ENCODE results near the gene NOTCH3. TPM values are rescaled to one million over a fixed set of nuclear protein-coding genes. Genes with fewer than 3 reads are reported as not detected.

NOTCH3 gene
- total RNA-seq, 1 experiment from 2014 or later = 39.4 TPM

GRCh38 chr19:15241259-15241910, 40.6 kb upstream of the NOTCH3 start:
- Histone ChIP-seq H4K20me1 (ENCODE audit: insufficient read depth) (no peaks in the 10 kb centered on the region), H3K4me2 (ENCODE audit: low read length) (no peak overlapping the region), H3K9me3 (ENCODE audit: control insufficient read depth in 1 of 2, insufficient read depth in 1 of 2, low read depth in 1 of 2, low read length in 2 of 2) (no peaks in the 10 kb centered on the region), H3K27me3 (ENCODE audit: insufficient read depth, low read length) (no peaks in the 10 kb centered on the region), H3K9ac (ENCODE audit: low read length) (no peak overlapping the region), H3K4me3 (replicated peaks in 1 of 2; ENCODE audit: low read depth in 1 of 2, low read length in 2 of 2) (no peak overlapping the region), H3K4me1 (ENCODE audit: control insufficient read depth in 1 of 2, insufficient read depth in 2 of 2, low read length in 2 of 2) (no peaks in the 10 kb centered on the region), H3K9me2 (ENCODE audit: insufficient read depth) (no peaks in the 10 kb centered on the region), H3K36me3 (ENCODE audit: control insufficient read depth in 1 of 2, insufficient read depth in 2 of 2, low read length in 2 of 2) (peaks cover 0 to 4% of the 10 kb centered on the region in 2 experiments; a peak in 1 of 4 replicates), H3K27ac (ENCODE audit: low read depth, low read length) (no peak overlapping the region), H3K79me2 (ENCODE audit: insufficient read depth, low read length) (no peaks in the 10 kb centered on the region), H2AFZ (ENCODE audit: low read depth, low read length, poor library complexity, severe bottlenecking) (no peak overlapping the region)
- DNase-seq (ENCODE audit: low read depth, low spot score) = no peak
- CTCF ChIA-PET = no interaction called here
- ATAC-seq = no peak
- TF ChIP-seq POLR2AphosphoS5 (IDR thresholded peaks at IDR 0.05; ENCODE audit: low read depth, low read length) = no peak
- TF ChIP-seq RAD21 (IDR thresholded peaks at IDR 0.05; ENCODE audit: low read depth) = no peak
- TF ChIP-seq MAX (IDR thresholded peaks at IDR 0.05) = no peak
- no peak for TF ChIP-seq JUND (IDR thresholded peaks at IDR 0.05)
- TF ChIP-seq REST (IDR thresholded peaks at IDR 0.05; ENCODE audit: low read depth) = no peak
- TF ChIP-seq ELF1 (IDR thresholded peaks at IDR 0.05; ENCODE audit: borderline replicate concordance, low read depth) = no peak
- TF ChIP-seq, protein P1, sequence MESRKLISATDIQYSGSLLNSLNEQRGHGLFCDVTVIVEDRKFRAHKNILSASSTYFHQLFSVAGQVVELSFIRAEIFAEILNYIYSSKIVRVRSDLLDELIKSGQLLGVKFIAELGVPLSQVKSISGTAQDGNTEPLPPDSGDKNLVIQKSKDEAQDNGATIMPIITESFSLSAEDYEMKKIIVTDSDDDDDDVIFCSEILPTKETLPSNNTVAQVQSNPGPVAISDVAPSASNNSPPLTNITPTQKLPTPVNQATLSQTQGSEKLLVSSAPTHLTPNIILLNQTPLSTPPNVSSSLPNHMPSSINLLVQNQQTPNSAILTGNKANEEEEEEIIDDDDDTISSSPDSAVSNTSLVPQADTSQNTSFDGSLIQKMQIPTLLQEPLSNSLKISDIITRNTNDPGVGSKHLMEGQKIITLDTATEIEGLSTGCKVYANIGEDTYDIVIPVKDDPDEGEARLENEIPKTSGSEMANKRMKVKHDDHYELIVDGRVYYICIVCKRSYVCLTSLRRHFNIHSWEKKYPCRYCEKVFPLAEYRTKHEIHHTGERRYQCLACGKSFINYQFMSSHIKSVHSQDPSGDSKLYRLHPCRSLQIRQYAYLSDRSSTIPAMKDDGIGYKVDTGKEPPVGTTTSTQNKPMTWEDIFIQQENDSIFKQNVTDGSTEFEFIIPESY (IDR thresholded peaks at IDR 0.05; ENCODE audit: extremely low read depth, insufficient replicate concordance, low read length) = no peak
- no peak for TF ChIP-seq ZNF274 (IDR thresholded peaks at IDR 0.05; ENCODE audit: low read depth, low read length)
- TF ChIP-seq SRF (IDR thresholded peaks at IDR 0.05; ENCODE audit: low read depth) = no peak
- TF ChIP-seq YY1 (IDR thresholded peaks at IDR 0.05; ENCODE audit: extremely low read depth, insufficient replicate concordance, low read depth, low read length) = no peak
- TF ChIP-seq ZFX (IDR thresholded peaks at IDR 0.05) = no peak
- TF ChIP-seq EZH2 (IDR thresholded peaks at IDR 0.05) = no peak
- TF ChIP-seq CBX3 (IDR thresholded peaks at IDR 0.05; ENCODE audit: low read depth) = no peak
- no peak for TF ChIP-seq EGR1 (IDR thresholded peaks at IDR 0.05; ENCODE audit: low read depth)
- no peak for TF ChIP-seq TCF7L2 (IDR thresholded peaks at IDR 0.05; ENCODE audit: borderline replicate concordance, extremely low read depth, insufficient read depth, insufficient read length)
- TF ChIP-seq CEBPB (IDR thresholded peaks at IDR 0.05; ENCODE audit: low read depth) = no peak
- BruUV-seq (replicated peaks) = no TSS peak
- POLR2A ChIA-PET = no interaction called here
- intact Hi-C loops (cut with micrococcal nuclease) = no loop called here
- RAD21 ChIA-PET (ENCODE audit: low non-redundant PET in 1 of 2, low total read pairs in 2 of 2, uncharacterized antibody in 2 of 2, unreplicated experiment in 2 of 2) = no interaction called here
